ENCODE data around the gene EXOC1. TPM values are rescaled to one million over a fixed set of nuclear protein-coding genes. Genes with fewer than 3 reads are reported as not detected.
A peak's percentile ranks its signal among the peaks of the same experiment; 100 is the strongest.

EXOC1 gene
- total RNA-seq, 1 donor from 2014 or later, result 28.9 TPM

DNA sequence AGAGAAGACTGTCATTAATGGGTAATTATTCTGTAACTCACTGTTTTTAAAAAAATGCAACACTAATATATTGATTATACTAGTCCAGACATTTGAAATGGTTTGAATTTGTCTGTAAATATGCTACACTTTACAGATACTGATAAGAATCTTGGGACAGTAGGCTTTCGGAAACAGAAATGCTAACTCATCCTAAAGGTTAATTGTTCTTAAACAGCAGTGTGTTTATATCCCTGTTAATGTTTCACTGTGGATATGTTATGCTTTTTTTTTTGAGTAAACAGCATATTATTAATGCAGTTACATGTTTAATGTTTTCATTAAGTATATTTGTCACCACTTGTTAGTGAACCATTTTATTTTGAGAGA lies 31.4 kb downstream of the EXOC1 start:
- no peaks in the 10 kb centered on the region for H3K9me3 Mint-ChIP-seq (ENCODE audit: low read depth)
- H3K4me3 Mint-ChIP-seq (ENCODE audit: unreplicated experiment), result no peak overlapping the region
- no peaks in the 10 kb centered on the region for H3K4me1 Mint-ChIP-seq (ENCODE audit: low read depth)
- no peaks in the 10 kb centered on the region for H3K27me3 Mint-ChIP-seq (ENCODE audit: low read depth)
- H3K36me3 Mint-ChIP-seq (ENCODE audit: low read depth), result peaks cover 19% of the 10 kb centered on the region
- H3K27ac Mint-ChIP-seq (ENCODE audit: unreplicated experiment), result no peak overlapping the region
- TF ChIP-seq, protein P1, sequence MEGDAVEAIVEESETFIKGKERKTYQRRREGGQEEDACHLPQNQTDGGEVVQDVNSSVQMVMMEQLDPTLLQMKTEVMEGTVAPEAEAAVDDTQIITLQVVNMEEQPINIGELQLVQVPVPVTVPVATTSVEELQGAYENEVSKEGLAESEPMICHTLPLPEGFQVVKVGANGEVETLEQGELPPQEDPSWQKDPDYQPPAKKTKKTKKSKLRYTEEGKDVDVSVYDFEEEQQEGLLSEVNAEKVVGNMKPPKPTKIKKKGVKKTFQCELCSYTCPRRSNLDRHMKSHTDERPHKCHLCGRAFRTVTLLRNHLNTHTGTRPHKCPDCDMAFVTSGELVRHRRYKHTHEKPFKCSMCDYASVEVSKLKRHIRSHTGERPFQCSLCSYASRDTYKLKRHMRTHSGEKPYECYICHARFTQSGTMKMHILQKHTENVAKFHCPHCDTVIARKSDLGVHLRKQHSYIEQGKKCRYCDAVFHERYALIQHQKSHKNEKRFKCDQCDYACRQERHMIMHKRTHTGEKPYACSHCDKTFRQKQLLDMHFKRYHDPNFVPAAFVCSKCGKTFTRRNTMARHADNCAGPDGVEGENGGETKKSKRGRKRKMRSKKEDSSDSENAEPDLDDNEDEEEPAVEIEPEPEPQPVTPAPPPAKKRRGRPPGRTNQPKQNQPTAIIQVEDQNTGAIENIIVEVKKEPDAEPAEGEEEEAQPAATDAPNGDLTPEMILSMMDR (IDR thresholded peaks at IDR 0.05), result no peak
- no peak for DNase-seq (ENCODE audit: low spot score)

DNA sequence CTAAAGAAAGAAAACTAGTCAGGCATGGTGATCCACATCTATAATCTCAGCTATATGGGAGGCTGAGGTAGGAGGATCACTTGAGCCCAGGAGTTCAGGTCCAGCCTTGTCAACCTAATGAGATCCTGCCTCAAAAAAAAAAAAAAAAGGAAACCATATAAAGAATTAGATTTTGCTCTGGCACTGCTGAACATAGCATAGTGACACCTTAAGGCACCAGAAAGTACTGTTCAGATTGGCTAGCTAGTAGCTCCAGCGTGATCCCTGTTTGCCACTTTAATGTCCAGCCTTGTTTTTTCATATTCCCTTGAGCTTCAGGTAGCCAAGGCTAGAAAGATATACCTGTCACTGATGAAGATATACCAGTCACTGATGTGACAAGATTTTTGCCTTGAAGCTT lies 34.1 kb downstream of the EXOC1 start:
- H3K27ac Mint-ChIP-seq (ENCODE audit: unreplicated experiment), result no peak overlapping the region
- no peaks in the 10 kb centered on the region for H3K9me3 Mint-ChIP-seq (ENCODE audit: low read depth)
- peaks cover 10% of the 10 kb centered on the region for H3K36me3 Mint-ChIP-seq (ENCODE audit: low read depth)
- H3K4me1 Mint-ChIP-seq (ENCODE audit: low read depth), result no peaks in the 10 kb centered on the region
- no peak for DNase-seq (ENCODE audit: low spot score)
- H3K27me3 Mint-ChIP-seq (ENCODE audit: low read depth), result no peaks in the 10 kb centered on the region
- no peak overlapping the region for H3K4me3 Mint-ChIP-seq (ENCODE audit: unreplicated experiment)
- TF ChIP-seq, protein P1 (IDR thresholded peaks at IDR 0.05), result peak; percentile 45

DNA sequence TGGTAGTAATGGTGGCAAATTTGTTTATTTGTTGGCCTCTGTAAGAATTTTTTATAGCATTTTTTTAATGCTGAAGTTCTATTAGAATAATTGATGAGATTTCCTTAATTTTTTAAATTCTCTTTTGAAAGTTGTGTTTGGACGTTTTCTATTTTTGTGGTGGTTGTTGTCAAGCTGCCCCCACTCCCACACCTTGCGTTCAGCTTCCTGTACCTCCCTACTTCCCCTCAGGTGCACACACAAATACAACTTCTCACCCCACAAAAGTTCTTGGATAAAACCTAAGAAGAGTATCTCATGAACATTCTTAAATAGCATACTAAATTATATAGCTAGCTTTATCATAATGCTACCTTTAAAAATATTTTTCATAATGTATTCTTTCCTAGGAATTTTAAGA lies 38.7 kb downstream of the EXOC1 start:
- H3K4me1 Mint-ChIP-seq (ENCODE audit: low read depth), result peaks cover 3% of the 10 kb centered on the region
- no peaks in the 10 kb centered on the region for H3K9me3 Mint-ChIP-seq (ENCODE audit: low read depth)
- H3K36me3 Mint-ChIP-seq (ENCODE audit: low read depth), result peaks cover 17% of the 10 kb centered on the region
- H3K4me3 Mint-ChIP-seq (ENCODE audit: unreplicated experiment), result no peak overlapping the region
- H3K27ac Mint-ChIP-seq (ENCODE audit: unreplicated experiment), result no peak overlapping the region
- no peak for DNase-seq (ENCODE audit: low spot score)
- TF ChIP-seq, protein P1 (IDR thresholded peaks at IDR 0.05), result no peak
- no peaks in the 10 kb centered on the region for H3K27me3 Mint-ChIP-seq (ENCODE audit: low read depth)

DNA sequence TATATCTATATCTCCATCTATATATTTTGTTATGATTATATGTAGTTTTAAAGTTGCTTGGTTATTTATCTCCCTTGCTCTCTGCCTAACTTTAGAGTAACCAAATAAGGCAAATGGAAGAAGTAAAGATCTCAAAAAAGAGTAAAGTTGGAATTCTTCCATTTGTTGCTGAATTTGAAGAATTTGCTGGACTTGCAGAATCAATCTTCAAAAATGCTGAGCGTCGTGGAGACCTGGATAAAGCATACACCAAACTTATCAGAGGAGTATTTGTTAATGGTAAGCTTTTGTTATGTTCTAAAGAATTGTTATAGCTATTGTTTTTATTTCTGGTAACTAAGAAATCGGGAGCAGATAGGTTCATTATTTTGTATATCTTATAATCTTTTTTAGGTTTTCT lies 43.2 kb downstream of the EXOC1 start:
- Mint-ChIP-seq H3K9me3 (ENCODE audit: low read depth) (no peaks in the 10 kb centered on the region), H3K4me1 (ENCODE audit: low read depth) (peaks cover 3% of the 10 kb centered on the region), H3K36me3 (ENCODE audit: low read depth) (peaks cover 16% of the 10 kb centered on the region), H3K27me3 (ENCODE audit: low read depth) (no peaks in the 10 kb centered on the region), H3K27ac (ENCODE audit: unreplicated experiment) (no peak overlapping the region), H3K4me3 (ENCODE audit: unreplicated experiment) (no peak overlapping the region)
- no peak for DNase-seq (ENCODE audit: low spot score)
- TF ChIP-seq, protein P1 (IDR thresholded peaks at IDR 0.05), result no peak

DNA sequence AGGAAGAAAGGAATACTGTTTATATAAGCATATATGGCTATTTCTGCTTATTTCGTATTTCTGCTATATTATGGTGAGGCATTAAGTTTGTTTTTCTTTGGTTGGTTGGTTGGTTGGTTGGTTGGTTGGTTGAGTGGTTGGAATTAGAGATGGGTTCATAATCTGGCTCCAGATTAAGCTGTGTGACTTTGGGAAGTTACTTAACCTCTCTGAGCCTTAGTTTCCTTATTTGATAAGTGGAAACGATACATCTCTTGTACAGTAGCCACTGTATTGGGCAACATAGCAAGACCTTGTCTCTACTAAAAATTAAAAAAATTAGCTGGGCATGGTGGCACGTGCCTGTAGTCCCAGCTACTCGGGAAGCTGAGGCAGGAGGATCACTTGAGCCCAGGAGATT lies 49.2 kb downstream of the EXOC1 start:
- Mint-ChIP-seq H3K4me1 (ENCODE audit: low read depth) (peaks cover 5% of the 10 kb centered on the region), H3K27ac (ENCODE audit: unreplicated experiment) (no peak overlapping the region), H3K36me3 (ENCODE audit: low read depth) (peaks cover 15% of the 10 kb centered on the region), H3K27me3 (ENCODE audit: low read depth) (no peaks in the 10 kb centered on the region), H3K9me3 (ENCODE audit: low read depth) (no peaks in the 10 kb centered on the region), H3K4me3 (ENCODE audit: unreplicated experiment) (no peak overlapping the region)
- TF ChIP-seq, protein P1 (IDR thresholded peaks at IDR 0.05), result no peak
- no peak for DNase-seq (ENCODE audit: low spot score)

All from chondrocyte (in vitro differentiated cells).